ENCODE data around the gene MTERF2.

- TF ChIP-seq CTCF (IDR thresholded peaks at IDR 0.05; ENCODE audit: low read depth, low read length, poor library complexity, severe bottlenecking) (no peak), EZH2phosphoT487 (IDR thresholded peaks at IDR 0.05; ENCODE audit: borderline replicate concordance, low read length) (no peak)
These were observed 47.1 kb upstream of the MTERF2 start for GRCh38 chr12:107033758-107034739.

All from DOHH2 (cell line).